GM10248 (cell line): ENCODE measurements around the gene BAHCC1.

Experiments
- CTCF ChIA-PET: fragments of 300-600 bp; sonication (Branson Sonifier 250); formaldehyde crosslinking; extraction: SDS; loops from one replicate; lab custom pipeline; 2021; ENCODE audit warnings: antibody characterized with exemption; lab: Yijun Ruan, JAX
- POLR2A ChIA-PET: fragments of 350-650 bp; sonication (Branson Sonifier 250); formaldehyde crosslinking; extraction: SDS; loops from one replicate; lab custom pipeline; 2020; ENCODE audit warnings: antibody characterized with exemption; lab: Yijun Ruan, JAX
- DNase-seq: peaks from one replicate; pipeline ENCODE4 v3.0.0; 2012; ENCODE audit errors: extremely low spot score
- TF ChIP-seq, protein P1 (sequence below): IDR thresholded peaks from 2 replicates; pipeline ENCODE4 v1.5.1; 2012; ENCODE audit warnings: mild to moderate bottlenecking, low read depth; ENCODE audit errors: extremely low read depth, missing control alignments, control extremely low read depth

Gene BAHCC1

DNA sequence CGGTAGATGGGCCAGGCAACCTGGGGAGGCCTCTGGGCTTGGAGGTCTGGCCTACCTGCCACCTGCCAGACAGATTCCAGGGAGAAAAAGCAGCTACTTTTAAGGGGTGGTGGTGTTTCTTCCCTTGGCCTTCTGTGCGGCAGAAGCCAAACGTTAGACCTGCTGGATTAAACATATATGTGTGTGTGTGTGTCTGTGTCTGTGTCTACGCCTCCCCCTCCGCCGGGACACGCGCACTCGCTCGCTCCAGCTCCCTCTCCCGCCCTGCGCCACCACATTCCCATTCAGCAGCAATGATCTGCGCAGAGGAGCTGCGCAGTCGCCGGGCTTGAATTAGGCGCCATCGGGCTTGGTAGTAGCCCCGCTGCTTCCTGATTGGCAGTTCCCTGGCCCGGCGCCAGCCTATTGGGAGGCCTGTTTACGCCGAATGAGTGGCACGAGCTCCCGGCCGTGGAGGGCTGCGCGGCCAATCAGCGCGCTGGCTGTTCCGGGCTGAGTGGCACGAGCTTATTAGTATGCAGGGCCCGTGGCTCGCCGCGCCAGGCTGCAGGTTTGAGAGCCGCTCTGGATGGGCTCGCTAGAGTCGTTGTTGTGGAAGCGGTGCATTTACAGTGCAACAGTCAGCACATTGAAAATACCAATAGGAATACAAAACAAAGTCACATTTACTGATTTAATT is at the start of gene BAHCC1:
BAHCC1 (plus strand) TSS at position 537 of the 679 bp plus-strand sequence. CDS start 4,283 bp downstream, outside the sequence.
- TF ChIP-seq, protein P1, sequence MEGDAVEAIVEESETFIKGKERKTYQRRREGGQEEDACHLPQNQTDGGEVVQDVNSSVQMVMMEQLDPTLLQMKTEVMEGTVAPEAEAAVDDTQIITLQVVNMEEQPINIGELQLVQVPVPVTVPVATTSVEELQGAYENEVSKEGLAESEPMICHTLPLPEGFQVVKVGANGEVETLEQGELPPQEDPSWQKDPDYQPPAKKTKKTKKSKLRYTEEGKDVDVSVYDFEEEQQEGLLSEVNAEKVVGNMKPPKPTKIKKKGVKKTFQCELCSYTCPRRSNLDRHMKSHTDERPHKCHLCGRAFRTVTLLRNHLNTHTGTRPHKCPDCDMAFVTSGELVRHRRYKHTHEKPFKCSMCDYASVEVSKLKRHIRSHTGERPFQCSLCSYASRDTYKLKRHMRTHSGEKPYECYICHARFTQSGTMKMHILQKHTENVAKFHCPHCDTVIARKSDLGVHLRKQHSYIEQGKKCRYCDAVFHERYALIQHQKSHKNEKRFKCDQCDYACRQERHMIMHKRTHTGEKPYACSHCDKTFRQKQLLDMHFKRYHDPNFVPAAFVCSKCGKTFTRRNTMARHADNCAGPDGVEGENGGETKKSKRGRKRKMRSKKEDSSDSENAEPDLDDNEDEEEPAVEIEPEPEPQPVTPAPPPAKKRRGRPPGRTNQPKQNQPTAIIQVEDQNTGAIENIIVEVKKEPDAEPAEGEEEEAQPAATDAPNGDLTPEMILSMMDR: no peak
- ChIA-PET CTCF (interaction anchor here (0.7 to 1.4 kb wide), 2 partner anchors 90 to 142 kb away, joined by 4 to 5 read pairs; no protein-coding TSS in a partner anchor), POLR2A (no interaction called here)
- DNase-seq: peak; percentile 70

DNA sequence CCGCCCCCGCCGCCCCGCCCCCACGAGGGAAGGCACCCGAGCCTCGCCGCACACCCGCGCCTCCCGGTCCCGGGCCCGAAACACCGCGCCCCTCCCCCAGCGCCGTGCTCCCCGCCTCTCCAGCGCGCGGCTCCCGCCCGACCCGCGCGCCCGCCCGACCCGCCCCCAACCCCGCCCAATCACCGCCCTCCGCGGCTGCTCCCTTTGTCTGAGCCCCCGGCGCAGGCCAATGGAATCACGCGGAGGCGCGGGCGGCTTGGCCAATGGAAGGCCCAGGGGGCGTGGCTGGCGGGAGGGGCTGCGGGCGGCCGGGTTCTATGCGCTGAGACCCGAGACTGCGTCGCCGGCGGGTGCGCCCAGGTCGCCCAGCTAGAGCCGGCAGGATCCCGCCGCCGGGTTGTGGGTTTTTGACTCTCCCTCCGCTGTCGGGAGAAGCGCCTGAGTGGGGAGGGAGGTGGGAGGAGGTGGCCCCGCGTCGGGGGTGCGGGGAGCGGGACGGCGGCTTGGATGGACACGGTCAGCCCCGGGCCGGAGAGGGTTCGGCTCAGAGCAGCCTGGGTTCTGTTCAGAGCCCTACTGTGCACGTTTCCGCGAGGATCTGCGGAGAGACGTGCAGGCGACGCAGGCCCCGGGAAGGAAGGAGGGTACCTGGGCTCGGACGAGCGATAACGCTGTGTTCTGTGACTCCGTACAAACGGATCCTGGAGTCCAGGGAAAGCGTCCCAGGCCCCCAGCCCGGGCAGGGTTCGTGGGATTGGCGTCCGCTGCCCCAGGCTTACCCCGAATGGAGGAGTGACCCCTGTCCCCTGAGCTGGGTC is 49.0 kb upstream of the BAHCC1 start:
- DNase-seq: peak; percentile 99
- POLR2A ChIA-PET: interaction anchor here (0.7 kb wide), 1 partner anchor 283 kb away, joined by 3 read pairs; no protein-coding TSS in a partner anchor
- TF ChIP-seq, protein P1: no peak
- CTCF ChIA-PET: no interaction called here

DNA sequence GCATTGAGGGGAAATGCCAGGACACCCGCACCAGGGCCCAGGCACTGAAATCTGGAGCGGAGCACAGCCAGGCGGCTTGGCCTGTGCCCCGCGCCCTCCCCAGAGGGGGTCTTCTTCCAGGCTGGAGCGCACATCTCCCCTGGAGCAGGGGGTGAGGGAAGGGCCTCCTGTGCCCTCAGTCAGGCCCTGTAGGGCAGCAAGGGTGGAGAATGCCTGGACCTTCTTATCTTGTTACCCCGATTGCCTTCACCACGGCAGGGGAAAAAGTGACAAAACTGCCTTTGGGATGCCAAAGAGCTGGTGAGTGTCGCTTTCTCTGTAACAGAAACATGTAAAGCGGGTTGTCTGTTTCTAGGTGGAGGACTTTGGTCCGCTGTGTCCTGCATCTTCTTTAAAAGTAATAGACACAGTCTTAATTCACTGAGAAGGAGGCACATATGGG is 48.3 kb upstream of the BAHCC1 start:
- DNase-seq: no peak
- CTCF ChIA-PET: no interaction called here
- TF ChIP-seq, protein P1: no peak
- POLR2A ChIA-PET: interaction anchor here (0.7 kb wide), 1 partner anchor 282 kb away, joined by 3 read pairs; no protein-coding TSS in a partner anchor

DNA sequence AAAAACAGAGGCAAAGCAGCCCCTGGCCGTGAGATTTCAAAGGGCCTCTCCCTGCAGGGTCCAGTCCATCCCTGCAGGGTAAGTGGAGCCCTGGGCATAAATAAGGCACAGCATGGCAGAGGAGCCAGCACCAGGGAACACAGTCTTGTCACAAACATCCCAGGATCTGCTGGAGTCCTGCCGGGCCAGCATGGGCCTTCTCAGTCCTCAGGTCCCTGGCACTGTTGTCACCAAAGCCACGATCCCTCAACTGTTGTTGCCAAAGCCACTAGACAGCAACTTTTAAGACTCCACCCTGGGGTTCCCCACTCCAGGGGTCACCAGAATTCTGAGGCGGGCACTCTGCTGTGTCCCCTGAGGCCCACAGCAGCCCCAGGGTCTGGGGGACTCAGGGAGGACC is 47.8 kb upstream of the BAHCC1 start:
- TF ChIP-seq, protein P1: no peak
- ChIA-PET POLR2A (no interaction called here), CTCF (no interaction called here)
- DNase-seq: no peak

DNA sequence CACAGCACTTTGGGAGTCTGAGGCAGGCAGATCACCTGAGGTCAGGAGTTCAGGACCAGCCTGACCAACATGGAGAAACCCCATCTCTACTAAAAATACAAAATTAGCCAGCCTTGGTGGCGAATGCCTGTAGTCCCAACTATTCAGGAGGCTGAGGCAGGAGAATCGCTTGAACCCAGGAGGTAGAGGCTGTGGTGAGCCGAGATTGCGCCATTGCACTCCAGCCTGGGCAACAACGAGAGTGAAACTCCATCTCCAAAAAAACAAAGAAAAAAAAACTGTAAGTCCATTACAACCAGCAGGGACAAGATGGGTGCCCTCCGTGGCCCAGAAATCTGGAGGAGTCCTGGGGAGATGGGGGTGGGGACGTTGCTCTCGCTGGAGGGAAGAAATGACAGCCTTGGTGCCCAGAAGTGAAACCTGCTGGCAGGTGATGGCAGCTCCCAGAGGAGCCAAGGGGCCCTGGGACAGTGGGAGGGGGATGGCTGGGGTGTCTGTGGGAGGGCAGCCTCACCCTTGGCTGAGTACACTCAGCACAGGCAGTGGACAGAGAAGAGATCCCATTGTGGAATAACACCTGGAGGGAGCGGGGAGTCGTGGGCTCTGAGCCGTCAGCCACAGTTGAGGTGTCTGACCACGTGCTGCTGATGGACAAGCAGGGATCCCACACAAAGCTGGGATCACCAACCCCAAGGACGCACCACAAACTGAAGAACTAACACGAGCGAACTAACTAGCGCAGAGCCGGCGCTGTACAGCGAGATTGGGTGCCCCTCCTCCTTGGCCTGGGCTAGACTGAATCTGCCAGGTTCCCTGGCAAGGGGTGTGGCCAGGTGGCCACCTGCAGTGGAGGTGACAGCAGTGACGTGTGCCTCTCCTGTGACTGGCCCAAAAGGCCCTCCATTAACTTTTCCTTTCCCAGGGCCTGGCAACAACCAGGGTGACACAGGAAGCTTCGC is 46.9 kb upstream of the BAHCC1 start:
- TF ChIP-seq, protein P1: no peak
- CTCF ChIA-PET: no interaction called here

More for the DNA sequence above, 46.9 kb upstream of the BAHCC1 start:
- no peak for DNase-seq
- POLR2A ChIA-PET: no interaction called here
